Measurements from ENCODE around the gene C2orf42. TPM values are rescaled to one million over a fixed set of nuclear protein-coding genes. Genes with fewer than 3 reads are reported as not detected.

Gene C2orf42
- total and polyA plus RNA-seq, 10 of the 15 experiments (the other 5 are each of a cell fraction or from before 2014, with no cell fraction given) = 5.5 to 19.8 (median 11.5) TPM

DNA sequence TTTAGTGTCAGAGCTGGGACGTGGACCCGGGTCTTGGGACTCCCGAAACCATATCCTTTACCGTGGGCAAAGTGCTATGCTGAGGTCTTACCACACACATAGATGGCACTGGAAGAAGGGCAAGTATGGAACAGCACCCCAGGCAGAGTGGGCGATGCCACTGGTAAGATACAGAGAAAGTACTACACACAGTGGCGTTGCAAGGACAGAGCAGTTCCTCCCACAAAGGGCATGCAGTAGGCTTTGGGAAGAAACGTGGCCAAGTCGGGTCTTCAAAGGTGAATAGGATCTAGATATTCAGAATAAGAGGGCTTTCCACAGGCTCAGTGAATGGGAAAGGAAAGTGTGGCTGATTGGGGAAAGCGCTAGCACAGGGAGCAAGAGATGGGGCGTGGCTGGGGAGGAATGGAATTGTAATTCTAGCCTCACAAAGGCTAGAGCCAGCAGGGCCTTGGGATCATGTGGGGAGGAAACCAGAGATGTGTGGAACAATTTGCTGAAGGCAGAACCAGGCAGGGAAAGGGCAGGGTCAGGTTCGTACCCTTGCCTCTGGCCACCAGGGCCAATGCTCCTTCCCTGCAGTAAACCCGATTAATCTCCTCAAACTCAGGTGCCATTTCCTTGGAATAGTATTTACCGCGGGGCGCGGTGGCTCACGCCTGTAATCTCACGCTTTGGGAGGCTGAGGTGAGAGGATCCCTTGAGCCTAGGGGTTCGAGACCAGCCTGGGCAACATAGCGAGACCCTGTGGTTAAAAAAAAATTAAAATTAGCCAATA is 67.6 kb downstream of the C2orf42 start (continued):
- no peak for TF ChIP-seq RFX5 (IDR thresholded peaks at IDR 0.05; ENCODE audit: low read depth, low read length)

DNA sequence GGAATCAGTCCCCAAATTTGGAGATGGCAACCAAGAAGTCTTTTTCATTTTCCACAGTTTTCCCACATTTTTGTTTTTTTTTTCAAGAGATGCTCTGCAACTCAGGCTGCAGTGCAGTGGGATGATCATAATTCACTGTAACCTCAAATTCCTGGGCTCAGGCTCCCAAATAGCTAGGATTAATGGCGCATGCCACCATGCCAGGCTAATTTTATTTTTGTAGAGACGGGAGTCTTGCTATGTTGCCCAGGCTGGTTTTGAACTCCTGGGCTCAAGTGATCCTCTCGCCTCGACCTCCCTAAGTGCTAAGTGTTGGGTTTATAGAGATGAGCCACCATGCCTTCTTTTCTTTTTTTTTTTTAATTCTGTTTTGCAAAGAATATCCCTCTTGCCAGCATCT is 68.3 kb downstream of the C2orf42 start:
- intact Hi-C loops (cut with micrococcal nuclease; ENCODE audit: unreplicated experiment) = no loop called here
- 97% methylated on average over 4 of the region's 4 CpGs for WGBS (ENCODE audit: insufficient coverage, insufficient replicate concordance, low lambda C conversion rate, missing lambda C conversion rate)
- BruUV-seq (replicated peaks) = no TSS peak
- TF ChIP-seq, protein P1, sequence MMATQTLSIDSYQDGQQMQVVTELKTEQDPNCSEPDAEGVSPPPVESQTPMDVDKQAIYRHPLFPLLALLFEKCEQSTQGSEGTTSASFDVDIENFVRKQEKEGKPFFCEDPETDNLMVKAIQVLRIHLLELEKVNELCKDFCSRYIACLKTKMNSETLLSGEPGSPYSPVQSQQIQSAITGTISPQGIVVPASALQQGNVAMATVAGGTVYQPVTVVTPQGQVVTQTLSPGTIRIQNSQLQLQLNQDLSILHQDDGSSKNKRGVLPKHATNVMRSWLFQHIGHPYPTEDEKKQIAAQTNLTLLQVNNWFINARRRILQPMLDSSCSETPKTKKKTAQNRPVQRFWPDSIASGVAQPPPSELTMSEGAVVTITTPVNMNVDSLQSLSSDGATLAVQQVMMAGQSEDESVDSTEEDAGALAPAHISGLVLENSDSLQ (IDR thresholded peaks at IDR 0.05) = no peak
- no peak for TF ChIP-seq SMAD1 (IDR thresholded peaks at IDR 0.05; ENCODE audit: low read depth, partially characterized antibody)
- TF ChIP-seq RCOR1 (conservative IDR thresholded peaks at IDR 0.05; ENCODE audit: low read depth, low read length) = no peak
- TF ChIP-seq RELA (IDR thresholded peaks at IDR 0.05; ENCODE audit: borderline replicate concordance, partially characterized antibody) = no peak
- TF ChIP-seq POLR2AphosphoS2 (IDR thresholded peaks at IDR 0.05; ENCODE audit: low read depth, low read length) = no peak
- no peak for TF ChIP-seq WRNIP1 (IDR thresholded peaks at IDR 0.05; ENCODE audit: borderline replicate concordance, low read depth, low read length)
- TF ChIP-seq JUNB (IDR thresholded peaks at IDR 0.05) = no peak
- TF ChIP-seq EED (IDR thresholded peaks at IDR 0.05; ENCODE audit: low read depth) = no peak
- no peak for TF ChIP-seq ZZZ3 (IDR thresholded peaks at IDR 0.05; ENCODE audit: control insufficient read depth, insufficient read length, low read depth)
- no peak for TF ChIP-seq SUPT20H (IDR thresholded peaks at IDR 0.05; ENCODE audit: borderline replicate concordance, control insufficient read depth, low read depth, low read length)
- TF ChIP-seq TCF3 (IDR thresholded peaks at IDR 0.05; ENCODE audit: borderline replicate concordance, insufficient read depth, low read depth, low read length) = no peak
- TF ChIP-seq MYC (IDR thresholded peaks at IDR 0.05; ENCODE audit: insufficient read depth, insufficient read length, insufficient replicate concordance, low read length, severe bottlenecking) = no peak
- no peak for TF ChIP-seq EZH2 (IDR thresholded peaks at IDR 0.05; ENCODE audit: borderline replicate concordance, control insufficient read depth, low read depth, low read length)
- no peak for TF ChIP-seq CBFB (IDR thresholded peaks at IDR 0.05; ENCODE audit: low read depth)
- TF ChIP-seq CREM (IDR thresholded peaks at IDR 0.05; ENCODE audit: low read depth) = no peak
- no peak for TF ChIP-seq SREBF2 (IDR thresholded peaks at IDR 0.05; ENCODE audit: low read length)
- no peak for TF ChIP-seq ATF7 (IDR thresholded peaks at IDR 0.05; ENCODE audit: low read depth)
- no peak for TF ChIP-seq ZNF207 (IDR thresholded peaks at IDR 0.05; ENCODE audit: borderline replicate concordance)
- TF ChIP-seq, protein P2, sequence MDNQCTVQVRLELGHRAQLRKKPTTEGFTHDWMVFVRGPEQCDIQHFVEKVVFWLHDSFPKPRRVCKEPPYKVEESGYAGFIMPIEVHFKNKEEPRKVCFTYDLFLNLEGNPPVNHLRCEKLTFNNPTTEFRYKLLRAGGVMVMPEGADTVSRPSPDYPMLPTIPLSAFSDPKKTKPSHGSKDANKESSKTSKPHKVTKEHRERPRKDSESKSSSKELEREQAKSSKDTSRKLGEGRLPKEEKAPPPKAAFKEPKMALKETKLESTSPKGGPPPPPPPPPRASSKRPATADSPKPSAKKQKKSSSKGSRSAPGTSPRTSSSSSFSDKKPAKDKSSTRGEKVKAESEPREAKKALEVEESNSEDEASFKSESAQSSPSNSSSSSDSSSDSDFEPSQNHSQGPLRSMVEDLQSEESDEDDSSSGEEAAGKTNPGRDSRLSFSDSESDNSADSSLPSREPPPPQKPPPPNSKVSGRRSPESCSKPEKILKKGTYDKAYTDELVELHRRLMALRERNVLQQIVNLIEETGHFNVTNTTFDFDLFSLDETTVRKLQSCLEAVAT (IDR thresholded peaks at IDR 0.05) = no peak
- Histone ChIP-seq H3K4me1 (ENCODE audit: control insufficient read depth, insufficient read depth, low read length) (peaks cover 77% of the 10 kb centered on the region), H3K79me2 (ENCODE audit: control insufficient read depth, insufficient read depth, low read length) (peaks cover 3% of the 10 kb centered on the region; the same call in 1 of the 2 replicates), H4K20me1 (ENCODE audit: control insufficient read depth, insufficient read depth) (no peaks in the 10 kb centered on the region), H3K4me2 (ENCODE audit: control insufficient read depth, insufficient read depth) (no peak overlapping the region), H3K27me3 (replicated peaks in 1 of 2; ENCODE audit: control insufficient read depth in 2 of 2, insufficient read depth in 2 of 2, low read length in 1 of 2) (no peaks in the 10 kb centered on the region), H3K27ac (ENCODE audit: control insufficient read depth, insufficient read depth) (peak overlapping the region; percentile 95), H2AFZ (ENCODE audit: control insufficient read depth, low read depth, low read length) (no peak overlapping the region), H3K9me3 (replicated peaks; ENCODE audit: control insufficient read depth, insufficient read depth, low read length) (no peaks in the 10 kb centered on the region), H3K9ac (ENCODE audit: control insufficient read depth, insufficient read depth, low read length) (no peak overlapping the region), H3K36me3 (ENCODE audit: control insufficient read depth in 2 of 2, insufficient read depth in 2 of 2, low read length in 1 of 2) (no peaks in the 10 kb centered on the region), H3K4me3 (no peak overlapping the region)
- CTCF ChIA-PET = interaction anchor here (0.6 to 5.8 kb wide), 14 partner anchors 9 to 337 kb away, joined by 3 to 54 read pairs (median 3); partner anchors contain the start of gene PCBP1
- RAD21 ChIA-PET (ENCODE audit: unreplicated experiment) = interaction anchor here (0.9 to 14.2 kb wide), 12 partner anchors 12 to 306 kb away, joined by 3 to 234 read pairs (median 22); partner anchors contain the start of genes MXD1 and PCBP1
- in situ Hi-C loops (cut with MboI) = loop anchor here (25.0 kb wide), 1 partner anchor 1735 kb away; no protein-coding TSS in a partner anchor
- no peak for DNase-seq (ENCODE audit: low read depth, low spot score)
- POLR2A ChIA-PET = interaction anchor here (0.6 to 13.9 kb wide), 9 partner anchors 8 to 54 kb away, joined by 3 to 280 read pairs (median 5); partner anchors contain the start of gene PCBP1
- no peak for FAIRE-seq
- SMC1A ChIA-PET (ENCODE audit: uncharacterized antibody, unreplicated experiment) = interaction anchor here (0.7 to 14.6 kb wide), 12 partner anchors 14 to 208 kb away, joined by 3 to 311 read pairs (median 10); partner anchors contain the start of genes MXD1, PCBP1 and SNRPG
- ATAC-seq = no peak
